HG03135 (cell line): ENCODE results near the gene AKR1E2.

Experiments used
- ATAC-seq: cut with Tn5 transposase; IDR thresholded peaks from one replicate; pipeline ENCODE4 v1.9.1; 2021; ENCODE audit warnings: mild to moderate bottlenecking, moderate library complexity; ENCODE audit not compliant: unreplicated experiment

AKR1E2 gene

GRCh38 chr10:4825868-4826791, at the start of gene AKR1E2:
Gene AKR1E2 (plus strand): TSS chr10:4826207. CDS start chr10:4826325, 118 bp downstream.
- peak; percentile 73 for ATAC-seq

DNA sequence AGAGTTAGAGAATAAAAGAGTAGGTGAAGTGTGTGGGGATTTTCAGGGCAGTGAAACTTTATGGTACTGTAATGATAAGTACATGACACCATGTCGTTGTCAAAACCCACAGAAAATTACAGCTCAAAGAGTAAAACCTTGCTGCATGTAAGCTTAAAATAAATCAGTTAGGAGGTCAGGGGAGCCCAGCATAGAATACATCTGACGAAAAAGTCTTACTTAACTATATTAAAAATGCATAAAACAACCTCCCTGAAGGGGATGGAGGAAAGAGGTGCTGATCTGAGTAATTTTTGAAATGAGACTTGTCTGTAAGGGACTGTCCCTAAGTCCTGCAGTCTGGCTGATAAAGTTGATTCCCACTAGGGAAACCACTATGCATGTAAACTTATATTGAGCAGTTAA, 49.8 kb upstream of the AKR1E2 start:
- no peak for ATAC-seq

- ATAC-seq, result no peak
Observed at GRCh38 chr10:4778761-4779160, 47.2 kb upstream of the AKR1E2 start.

- no peak for ATAC-seq
Observed at GRCh38 chr10:4780091-4780490, 45.9 kb upstream of the AKR1E2 start.

- ATAC-seq, result no peak
Observed at GRCh38 chr10:4780782-4781181, 45.2 kb upstream of the AKR1E2 start.

DNA sequence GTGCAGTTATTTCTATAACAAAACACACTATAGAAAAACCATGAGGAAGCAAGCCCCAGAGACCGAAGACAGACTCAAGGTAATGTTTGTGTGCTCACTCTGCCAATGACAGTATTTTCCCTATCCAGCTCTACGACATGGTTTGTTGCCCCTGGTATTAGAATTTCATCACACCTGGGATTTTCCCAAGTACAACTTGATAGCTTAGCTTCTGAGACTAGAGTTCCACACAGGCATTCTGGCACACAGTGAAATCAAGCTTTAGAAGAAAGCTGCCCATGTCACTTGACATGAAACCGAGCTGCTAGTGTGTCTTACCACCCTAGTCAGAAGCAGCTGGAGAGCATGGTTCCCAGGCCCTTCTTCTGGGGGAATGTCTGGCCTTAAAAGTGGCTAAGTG, 44.1 kb upstream of the AKR1E2 start:
- ATAC-seq, result no peak

- ATAC-seq, result no peak
Observed at GRCh38 chr10:4784667-4785333, 41.2 kb upstream of the AKR1E2 start.

- no peak for ATAC-seq
Observed at GRCh38 chr10:4786043-4786839, 39.8 kb upstream of the AKR1E2 start.

- ATAC-seq, result no peak
Observed at GRCh38 chr10:4790045-4790444, 36.0 kb upstream of the AKR1E2 start.

GRCh38 chr10:4790922-4791321, 35.1 kb upstream of the AKR1E2 start:
- ATAC-seq, result no peak

DNA sequence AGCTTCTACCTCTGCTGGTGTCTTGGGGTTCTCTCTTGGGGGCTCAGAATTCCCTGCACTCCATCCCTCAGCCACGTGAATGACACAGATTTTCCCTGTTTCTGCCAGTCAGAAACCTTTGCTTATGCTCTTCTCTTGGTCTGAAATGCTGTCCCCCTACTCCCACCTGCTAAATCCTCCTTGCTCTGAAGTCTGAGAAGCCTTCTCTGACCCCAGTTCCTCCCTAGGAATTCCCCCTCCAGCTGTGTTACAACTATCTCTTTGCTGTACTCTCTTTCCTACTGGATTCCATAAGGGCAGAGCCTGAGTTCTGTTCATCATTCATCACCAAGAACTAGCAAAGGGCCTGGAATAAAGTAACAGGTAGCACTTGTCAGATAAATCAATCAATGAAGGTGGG, 33.6 kb upstream of the AKR1E2 start:
- ATAC-seq, result no peak

- no peak for ATAC-seq
Observed at GRCh38 chr10:4801405-4801804, 24.6 kb upstream of the AKR1E2 start.

DNA sequence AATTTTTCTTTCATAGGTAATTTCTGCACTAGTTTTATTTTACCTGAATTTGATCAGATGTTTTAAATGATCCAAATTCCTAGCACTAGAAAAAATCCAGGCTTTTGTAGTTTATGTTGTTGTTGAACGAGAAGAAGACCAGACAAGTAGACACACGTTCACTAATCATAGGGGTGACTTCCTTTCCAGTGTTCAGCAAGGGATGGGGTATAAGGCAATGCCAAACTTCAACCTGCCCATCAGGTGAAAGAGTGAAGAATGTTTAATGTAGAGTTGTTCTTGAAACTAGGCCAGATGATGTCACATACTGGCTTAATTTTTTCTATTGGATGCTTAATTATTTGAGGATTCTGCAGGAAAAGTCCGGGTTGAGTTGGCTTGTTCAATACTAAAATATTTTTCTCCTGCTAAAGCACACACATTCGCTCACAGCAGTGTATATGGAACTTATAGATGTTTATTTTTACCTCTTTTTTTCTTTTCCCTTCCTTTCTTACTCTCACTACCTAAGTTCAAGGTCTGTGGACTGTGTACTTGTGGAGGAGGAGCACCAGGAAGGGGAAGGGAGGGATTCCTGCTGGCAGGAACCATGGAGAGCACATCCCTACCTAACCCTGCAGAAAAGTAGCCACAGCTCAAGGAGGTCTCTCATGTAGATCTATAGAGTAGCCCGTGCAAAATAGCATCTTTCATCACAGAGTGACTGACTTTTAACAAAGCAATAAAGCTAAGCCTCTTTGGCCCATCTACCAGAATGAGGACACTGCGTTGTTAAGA, 23.1 kb upstream of the AKR1E2 start:
- no peak for ATAC-seq

- ATAC-seq, result no peak
Observed at GRCh38 chr10:4803822-4804221, 22.2 kb upstream of the AKR1E2 start.

DNA sequence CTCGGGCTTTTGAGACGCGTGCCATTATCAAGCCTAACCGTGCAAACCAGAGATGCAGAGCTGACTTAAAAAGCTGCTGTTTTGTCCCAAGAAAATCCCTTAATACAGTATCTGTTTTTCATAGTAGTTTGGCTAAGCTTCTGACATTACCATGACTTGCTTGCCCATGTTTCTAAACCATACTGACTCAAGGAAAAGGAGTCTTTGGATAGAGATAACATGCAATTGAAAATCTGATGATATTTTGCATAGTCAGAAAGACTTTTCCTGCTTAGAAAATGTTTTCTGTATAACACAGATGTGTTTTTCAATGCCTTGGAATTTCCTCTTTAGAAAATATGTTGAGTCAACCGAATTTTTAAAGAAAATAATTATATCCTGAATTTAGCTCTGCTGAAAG, 21.5 kb upstream of the AKR1E2 start:
- ATAC-seq, result no peak

GRCh38 chr10:4806534-4806933, 19.5 kb upstream of the AKR1E2 start:
- ATAC-seq, result no peak

- no peak for ATAC-seq
Observed at GRCh38 chr10:4807761-4808507, 18.1 kb upstream of the AKR1E2 start.

GRCh38 chr10:4809156-4809555, 16.9 kb upstream of the AKR1E2 start:
- ATAC-seq, result no peak

- ATAC-seq, result no peak
Observed at GRCh38 chr10:4810092-4810491, 15.9 kb upstream of the AKR1E2 start.

GRCh38 chr10:4812046-4812445, 14.0 kb upstream of the AKR1E2 start:
- no peak for ATAC-seq
